Head of caudate nucleus (tissue), 42 donors: ENCODE data around the gene FAM53B.
"Not testable (repeated sequence)": the region's sequence is repeated elsewhere in the genome, so short reads cannot be mapped to it uniquely, and the experiment has no call there.

Experiments
- DNase-seq, 42 donors: peaks; one replicate each; pipeline versions ENCODE4 v3.0.0 to v3.0.0-alpha.2; 2020 to 2021; ENCODE audit warnings: mixed read lengths in 7 of 42
- intact Hi-C: fragments of 100-400 bp; cut with DNase I; formaldehyde crosslinking; loops from one replicate; pipeline ENCODE4 v1.15.0; 2022

The FAM53B gene

DNA sequence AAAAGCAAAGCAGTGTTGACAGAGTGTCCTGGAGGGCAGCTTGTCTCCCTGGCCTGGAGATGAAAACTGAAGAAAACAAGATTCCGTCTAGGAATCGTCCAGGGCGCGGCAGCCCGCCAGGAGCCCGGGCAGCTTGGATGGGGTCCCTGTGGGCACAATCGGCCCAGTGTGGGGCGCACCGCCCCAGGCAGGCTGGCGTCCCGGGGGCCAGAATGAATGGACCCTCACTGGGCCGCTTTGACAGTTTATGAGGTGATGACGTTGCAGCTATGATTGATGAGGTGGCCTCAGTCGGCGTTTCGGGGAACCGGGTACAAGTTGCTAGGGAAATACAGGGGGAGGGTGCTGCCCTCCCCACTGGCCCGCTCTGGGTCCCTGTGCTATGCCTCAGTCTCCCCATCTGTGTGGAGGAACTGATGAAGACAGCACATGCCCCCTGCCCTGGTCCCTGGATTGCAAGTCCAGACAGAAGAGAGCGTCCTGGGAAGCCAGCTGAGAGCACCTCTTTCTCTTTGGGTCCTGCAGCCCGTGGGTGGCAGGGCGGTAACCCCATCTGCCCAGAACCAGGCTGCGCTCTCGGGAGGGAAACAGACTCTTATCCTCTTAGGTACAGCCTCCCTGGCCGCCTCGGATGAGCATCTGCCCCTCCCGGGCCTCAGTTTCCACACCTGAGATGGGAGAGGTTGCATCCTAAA, 151.3 kb downstream of the FAM53B start:
- peak in 8 of 42 donors; percentile 3 to 54 (median 42) for DNase-seq
- intact Hi-C loops = no loop called here

DNA sequence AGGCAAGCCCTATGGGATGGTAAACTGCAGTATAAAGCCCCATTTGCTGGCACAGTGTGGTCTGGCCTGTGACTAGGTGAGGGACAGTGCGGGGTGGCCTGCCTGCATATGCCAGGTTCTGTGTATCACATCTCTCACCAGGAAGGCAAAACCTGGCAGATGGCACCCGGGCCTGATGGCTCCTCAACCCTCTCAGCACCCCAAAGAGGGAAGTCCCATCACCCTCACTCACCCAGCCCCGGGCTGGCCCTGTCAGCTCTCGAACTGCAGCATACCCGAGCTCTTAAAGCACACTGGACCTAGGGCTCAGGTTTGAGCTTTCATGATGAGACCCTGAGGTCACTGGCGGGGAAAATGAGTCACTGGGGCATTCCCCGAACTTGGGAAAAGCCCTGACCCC, 152.1 kb downstream of the FAM53B start:
- intact Hi-C loops = no loop called here
- no peak for DNase-seq

DNA sequence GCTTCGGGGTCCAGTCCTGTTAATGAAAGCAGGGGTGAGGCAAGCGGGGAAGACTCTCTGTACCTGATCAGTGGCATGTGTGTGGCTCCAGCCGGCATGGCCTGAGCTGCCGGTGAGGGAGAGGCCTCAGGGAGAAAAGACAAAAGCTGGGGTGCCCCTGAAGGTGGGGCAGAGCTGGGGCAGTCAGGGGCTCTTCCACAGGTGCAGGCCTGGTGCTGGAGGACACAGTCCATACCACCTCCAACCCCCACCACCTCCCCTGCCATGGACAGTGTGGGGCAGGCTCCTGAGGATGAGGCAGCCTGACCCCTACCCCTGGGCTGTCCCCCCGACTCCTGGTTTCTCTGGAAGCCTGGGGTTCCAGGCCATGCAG, 153.1 kb downstream of the FAM53B start:
- intact Hi-C loops = no loop called here
- no peak for DNase-seq

DNA sequence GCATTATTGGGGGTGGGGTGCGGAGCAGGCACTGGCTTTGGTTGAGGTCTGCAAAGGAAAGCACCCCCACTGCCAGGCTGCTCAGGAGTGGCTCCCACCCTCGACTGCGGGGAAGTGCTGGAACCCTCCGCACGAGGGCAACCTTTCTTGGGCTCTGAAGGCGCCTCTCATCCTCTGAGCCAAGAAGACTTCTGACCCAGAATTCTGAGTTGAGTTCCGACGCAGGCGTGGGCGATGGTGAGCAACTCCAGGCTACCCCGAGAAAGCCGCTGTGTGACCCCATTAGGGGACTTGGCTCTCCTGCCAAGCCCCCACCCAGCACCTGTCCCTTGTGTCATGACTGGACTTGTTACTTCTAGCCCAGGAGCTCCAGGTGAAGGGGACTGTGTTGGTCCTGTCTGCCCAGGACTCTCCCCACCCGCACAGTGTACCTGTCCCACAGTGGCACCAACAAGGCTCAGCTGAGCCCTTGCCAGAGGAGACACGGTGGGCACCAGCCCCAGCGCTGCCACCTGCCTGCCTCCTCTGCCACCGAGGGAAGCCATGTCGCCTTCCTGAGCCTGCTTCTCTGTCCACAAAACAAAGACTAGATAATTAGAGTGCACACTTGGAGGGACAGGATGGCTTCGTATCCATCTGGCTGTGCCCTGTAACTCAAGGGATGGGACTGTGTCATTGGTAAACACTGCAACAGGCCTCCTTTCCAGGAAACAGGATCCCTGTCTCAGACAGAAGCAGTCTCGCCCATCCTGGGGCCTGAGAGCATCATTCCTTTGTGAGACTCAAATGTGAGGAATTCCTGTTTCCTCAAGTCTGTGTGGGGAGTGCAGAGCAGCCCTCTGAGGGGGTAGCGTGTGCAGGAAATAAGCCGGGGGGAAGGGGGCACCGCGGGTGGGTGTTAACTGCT, 153.7 kb downstream of the FAM53B start:
- intact Hi-C loops = no loop called here
- peak in 22 of 42 donors; percentile 42 to 77 (median 58) for DNase-seq

DNA sequence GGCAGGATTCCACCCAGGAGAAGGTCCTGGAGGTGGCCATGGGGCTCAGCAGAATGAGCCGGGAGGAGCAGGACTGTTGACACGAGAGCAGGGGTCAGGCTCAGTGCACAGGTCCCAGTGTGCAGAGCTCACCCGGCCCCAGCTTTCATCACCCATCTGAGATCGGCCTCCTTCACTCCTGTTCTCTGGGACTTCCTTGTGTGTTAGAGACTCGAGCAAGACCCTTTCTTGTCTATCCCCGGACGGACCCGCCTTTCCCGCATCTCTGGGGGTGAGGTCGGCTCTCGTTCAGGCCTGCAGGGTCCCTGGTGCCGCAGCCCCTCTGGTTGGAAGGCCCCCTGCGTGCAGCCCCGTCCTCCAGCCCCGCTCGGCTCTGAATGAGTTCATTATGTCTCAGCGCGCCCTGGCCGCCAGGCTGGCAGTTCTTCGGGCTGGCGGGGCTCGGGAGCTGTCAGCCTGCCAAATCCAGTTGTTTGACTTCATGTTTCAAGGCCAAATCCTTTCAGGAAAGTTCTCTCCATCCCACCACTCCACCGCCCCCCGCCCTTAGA, 154.6 kb downstream of the FAM53B start:
- intact Hi-C loops = no loop called here
- DNase-seq = peak; percentile 61 to 90 (median 79)

DNA sequence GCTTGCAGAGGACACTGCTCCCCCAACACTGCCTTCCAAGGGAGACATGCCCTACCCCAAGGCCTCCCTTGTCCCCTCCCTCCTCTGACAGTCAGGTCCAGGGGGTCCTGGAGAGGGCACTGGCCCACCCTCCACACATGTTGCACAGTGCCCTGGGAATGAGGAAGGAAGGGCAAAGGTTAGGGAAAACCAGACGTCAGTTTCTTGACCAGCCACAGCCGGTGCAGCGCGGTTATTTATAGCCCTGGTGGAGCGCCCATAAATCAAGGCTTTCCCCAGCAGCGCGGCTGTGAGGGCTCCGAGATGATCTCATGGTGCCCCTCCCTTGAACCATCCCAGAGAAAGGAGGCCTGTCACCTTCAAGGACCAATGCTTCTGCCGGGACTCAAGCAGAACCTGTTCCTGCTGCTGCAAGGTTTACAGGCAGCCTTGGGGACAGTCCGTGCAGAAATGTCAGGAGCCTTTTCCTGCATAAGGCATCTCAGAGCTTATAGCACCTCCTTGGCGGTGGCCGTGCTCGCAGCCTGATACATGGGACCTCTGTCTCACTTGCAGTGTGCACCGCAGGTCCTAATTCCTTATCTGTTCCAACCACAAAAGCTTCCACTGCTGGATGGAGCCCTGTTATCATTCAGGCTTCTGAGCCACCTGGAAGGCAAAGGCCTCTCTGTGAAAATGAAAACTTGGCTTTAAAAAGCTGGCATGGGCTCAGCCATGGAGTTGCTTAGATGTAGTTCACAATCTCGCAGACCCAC, 155.3 kb downstream of the FAM53B start:
- peak in 32 of 42 donors; percentile 35 to 77 (median 58) for DNase-seq
- intact Hi-C loops = no loop called here

DNA sequence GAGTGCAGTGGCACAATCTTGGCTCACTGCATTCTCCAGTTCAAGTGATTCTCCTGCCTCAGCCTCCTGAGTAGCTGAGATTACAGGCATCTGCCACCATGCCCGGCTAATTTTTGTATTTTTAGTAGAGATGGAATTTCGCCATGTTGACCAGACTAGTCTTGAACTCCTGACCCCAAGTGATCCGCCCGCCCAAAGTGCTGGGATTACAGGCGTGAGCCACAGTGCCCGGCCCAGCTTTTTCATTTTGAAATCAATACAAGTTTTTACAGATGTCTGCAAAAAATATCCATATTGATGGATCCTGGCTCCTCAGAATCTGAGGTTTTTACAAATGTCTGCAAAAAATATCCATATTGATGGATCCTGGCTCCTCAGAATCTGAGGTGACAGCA, 155.8 kb downstream of the FAM53B start:
- intact Hi-C loops, DNase-seq: not testable (repeated sequence)

DNA sequence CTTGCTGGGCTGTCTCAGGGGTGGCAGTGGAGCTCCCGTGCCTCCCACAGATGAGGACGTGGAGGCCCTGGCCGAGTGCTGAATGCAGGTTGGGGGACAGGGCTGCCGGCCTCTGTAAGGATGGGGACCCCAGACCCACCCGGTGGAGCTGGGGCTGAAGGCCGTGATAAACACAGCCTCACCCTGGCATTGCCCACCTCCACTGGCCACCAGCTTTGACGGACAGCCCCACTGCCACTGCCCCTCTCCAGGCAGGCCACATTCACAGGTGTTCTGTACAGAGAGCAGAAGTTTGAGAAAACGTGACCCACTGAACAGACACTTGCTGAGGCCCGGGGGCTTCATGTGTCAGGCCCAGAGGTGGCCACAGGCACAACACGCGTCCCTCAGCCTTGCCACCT, 156.4 kb downstream of the FAM53B start:
- DNase-seq = peak in 1 of 42 donors; percentile 8
- intact Hi-C loops = no loop called here

DNA sequence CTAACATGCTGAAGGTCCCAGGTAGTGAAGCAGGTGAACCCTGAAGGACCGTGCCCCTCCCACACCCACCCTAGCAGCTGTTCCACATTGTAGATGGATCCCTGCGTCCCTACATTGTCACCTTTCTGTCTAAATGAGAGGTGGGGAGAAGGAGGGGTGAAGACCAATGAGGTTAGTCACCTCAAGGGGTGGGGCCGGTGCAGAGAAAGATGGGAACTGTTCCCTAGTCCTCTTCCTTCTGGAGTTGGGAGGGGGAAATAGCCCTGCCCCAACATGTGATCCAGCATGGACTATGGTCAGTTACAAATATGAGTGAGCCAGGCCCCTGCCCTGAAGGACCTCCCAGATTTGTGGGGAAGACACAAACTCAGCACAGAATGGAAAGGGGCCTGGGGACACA, 158.0 kb downstream of the FAM53B start:
- intact Hi-C loops = no loop called here
- DNase-seq = peak in 1 of 42 donors; percentile 8

DNA sequence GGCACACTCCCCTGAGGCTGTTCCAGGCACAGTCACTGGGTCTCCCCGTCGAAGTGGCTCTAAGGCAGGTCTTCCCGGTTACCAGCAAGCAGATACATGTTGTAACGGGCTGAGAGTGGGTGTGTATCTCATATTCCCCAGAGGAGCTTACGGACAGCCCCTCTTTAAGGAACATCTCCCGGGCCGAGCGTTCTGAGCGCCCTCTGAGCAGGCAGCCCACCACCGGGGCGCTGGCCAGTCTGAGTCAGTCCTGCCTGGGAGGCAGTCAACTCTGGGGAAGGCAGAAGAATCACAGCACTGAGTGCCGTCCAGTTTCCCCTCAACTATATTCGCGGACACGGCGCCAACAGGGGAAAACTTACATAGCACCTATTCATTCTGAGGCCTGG, 165.2 kb downstream of the FAM53B start:
- DNase-seq = peak in 3 of 42 donors; percentile 20 to 49 (median 23)
- intact Hi-C loops = no loop called here

DNA sequence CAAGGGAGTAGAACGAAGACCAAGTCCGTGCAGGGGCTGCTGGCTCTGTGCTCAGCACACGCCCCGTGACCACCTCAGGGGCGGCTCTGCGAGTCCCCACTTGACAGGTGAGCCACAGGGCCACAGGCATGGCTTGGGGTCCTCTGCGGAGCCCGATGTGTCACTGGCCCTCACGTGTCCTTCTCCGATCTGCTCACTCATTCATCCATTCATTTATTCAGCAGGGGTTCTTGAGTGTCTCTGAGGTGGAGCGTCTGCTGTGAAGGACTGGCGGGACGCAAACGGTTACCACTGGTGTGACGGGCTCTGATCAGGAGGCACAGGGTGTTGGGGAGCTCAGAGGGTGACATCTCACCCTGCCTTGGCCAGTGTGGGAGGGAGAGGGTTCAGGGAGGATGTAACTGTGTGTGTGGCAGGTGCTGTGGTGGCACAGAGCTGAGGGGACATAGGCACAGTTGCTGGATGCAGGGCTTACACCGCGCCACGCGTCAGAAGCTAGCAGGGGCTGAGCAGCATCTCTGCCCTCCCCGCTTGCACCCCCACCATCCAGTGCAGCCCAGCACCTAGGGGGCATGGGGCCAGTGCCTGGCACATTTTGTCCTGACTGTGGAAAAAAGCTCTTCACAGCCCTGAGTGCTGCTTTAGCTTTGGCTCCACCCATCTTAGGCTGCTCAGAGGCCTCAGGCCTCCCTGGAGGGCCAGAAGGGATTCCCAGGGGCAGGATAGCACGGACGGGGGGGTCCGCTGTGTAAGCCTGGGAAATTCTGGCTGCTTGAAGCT, 165.8 kb downstream of the FAM53B start:
- peak in 1 of 42 donors; percentile 3 for DNase-seq
- intact Hi-C loops = no loop called here

DNA sequence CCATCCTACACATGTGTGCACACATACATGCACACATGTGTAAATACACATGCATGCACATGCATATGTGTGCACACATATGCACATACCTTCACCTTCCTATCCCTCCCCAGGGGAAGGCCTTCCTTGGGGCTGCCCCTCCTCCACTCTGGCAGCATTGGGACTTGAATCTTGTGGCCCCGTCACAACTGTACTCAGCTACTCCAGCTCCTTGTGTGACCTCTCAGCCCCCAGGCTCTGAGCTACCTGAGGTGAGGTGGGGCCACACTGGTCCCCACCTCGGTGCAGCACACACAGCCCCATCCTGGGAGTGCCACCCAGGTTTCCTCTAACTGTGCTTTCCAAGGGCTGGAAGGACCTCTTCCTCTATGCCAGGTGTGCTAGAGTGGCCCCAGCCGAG, 166.5 kb downstream of the FAM53B start:
- intact Hi-C loops = no loop called here
- DNase-seq = no peak

DNA sequence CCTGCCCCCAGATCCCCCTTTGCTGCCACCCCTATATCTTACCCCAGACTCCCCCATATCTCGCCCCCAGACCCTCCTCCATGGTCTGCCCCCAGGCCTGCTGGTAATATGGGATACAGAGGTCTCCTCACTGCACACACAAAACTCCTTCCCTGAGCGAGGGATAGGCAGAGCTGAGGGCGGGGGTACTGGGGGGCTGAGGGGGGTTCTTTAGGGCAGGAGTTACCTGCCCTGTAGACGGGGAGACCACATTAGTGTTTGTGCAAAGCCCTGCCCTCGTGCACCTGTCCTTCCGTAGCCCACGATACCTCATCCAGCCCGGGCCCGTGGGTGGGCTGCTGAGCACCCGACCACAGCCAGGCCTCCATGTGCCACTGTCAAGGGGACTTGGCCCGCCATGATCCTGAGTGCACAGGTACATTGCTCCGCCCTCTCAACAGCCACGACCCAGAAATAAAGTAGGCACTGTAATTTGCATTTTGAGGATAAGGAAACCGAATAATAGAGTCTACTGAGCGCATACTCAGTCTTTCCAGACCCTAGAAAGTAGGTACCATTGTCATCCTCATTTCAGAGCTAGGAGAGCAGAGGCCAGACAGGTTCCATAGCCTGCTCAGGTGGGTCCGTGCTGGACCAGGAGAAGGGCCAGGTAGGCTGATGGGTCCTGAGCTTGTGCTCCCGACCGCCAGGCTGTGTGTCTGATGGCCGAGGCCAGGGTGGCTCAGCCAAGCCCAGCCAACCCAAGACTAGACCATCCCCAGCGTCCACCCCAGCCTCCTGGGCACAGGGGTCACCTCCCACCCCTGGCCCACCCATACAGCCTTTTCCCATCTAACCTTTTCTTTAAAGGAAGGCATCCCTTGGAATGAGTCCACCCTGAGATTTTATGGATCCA, 167.4 kb downstream of the FAM53B start:
- intact Hi-C loops = no loop called here
- no peak for DNase-seq

DNA sequence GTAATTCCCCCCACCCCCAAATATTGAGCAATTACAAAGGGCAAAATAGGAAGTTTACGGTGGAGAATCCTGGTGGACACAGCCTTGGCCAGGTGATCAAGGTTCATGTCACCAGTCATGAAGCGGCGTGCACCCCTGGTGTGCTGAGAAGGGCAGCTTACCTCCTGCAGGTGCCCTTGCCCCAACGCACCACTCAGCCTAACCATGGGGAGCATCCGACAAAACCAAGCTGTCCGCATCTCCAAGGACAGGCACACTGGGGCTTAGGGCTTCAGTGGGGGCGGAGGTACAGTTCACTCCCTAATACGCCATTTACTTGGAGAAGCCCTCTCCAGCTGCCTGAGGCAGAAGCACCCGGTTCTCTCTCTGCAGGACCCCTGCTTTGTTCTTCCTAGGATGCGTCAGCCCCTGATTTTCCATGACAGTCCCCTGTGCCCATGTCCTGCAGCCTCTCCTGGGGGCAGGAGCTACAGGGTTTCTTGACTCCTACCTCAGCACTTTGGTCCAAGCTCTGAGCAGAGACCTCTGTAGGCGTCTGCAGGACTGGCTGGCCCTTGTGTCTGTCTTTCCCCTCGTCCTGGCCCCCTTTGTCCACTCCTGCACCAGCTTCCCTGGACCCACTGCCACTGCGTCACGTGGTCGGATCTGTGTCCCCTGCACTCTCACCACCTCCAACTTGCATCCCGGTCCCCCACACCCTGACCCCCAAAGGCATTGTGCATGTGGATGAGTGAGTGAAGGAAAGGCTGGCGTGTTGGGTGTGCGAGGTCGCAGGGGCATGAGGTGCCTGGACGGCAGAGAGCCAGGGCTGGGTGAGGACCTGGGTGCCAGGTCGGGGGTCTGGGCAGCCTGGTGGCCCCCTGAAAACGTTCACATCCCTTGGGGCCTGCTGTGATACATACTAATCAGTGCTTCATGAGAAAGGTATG, 168.8 kb downstream of the FAM53B start:
- intact Hi-C loops = no loop called here
- DNase-seq = peak in 1 of 42 donors; percentile 2

DNA sequence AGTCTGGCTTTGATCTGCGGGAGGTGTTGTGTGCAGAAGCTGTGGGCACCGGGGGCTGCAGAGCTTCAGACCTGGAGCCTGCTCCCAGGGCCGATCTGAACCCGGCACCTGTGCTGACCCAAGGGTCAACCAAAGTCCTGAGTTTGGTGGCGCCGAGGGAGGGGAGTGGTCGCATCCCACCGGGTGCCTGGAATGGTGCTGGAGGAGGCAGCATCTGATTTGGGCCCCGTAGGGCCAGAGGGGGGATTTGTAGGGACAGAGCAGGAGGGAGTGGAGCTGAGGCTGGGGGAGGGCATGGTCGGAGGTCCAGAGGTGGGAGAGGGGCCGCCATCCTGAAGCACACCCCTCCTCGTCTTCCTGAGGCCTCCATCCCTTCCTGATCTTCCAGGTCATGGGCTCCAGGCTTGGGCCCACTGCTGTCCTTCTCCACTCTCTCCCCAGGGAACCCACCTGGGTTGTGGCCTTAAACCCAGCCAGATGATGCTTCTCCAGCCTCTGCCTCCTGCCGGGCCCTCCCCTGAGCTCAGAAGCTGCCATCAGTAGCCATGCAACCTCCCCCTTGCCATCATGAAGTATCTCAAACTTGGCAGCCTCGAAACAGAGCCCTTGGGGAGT, 169.6 kb downstream of the FAM53B start:
- no peak for DNase-seq

More for the DNA sequence above, 169.6 kb downstream of the FAM53B start:
- intact Hi-C loops = no loop called here
